Sigmoid colon (tissue), 7 donors: ENCODE data around the gene EPB41L4A. TPM values are rescaled to one million over a fixed set of nuclear protein-coding genes. Genes with fewer than 3 reads are reported as not detected.

Experiments
- DNase-seq: peaks from one replicate; pipeline ENCODE4 v3.0.0-alpha.2; 2019
- H3K27ac ChIP-seq, 4 donors: fragments of 200-600 bp; sonication (generic); one replicate each; pipeline ENCODE4 v1.5.1; 2016 to 2019; ENCODE audit warnings: mild to moderate bottlenecking in 1 of 4
- H3K27me3 ChIP-seq, 3 donors: fragments of 200-600 bp; sonication (generic); one replicate each; pipeline ENCODE4 v1.5.1; 2019; ENCODE audit warnings: mild to moderate bottlenecking in 1 of 3
- H3K36me3 ChIP-seq, 4 donors: fragments of 200-600 bp; sonication (generic); one replicate each; pipeline ENCODE4 v1.5.1; 2016 to 2019
- H3K4me1 ChIP-seq, 4 donors: fragments of 200-600 bp; sonication (generic); one replicate each; pipeline ENCODE4 v1.5.1; 2017 to 2019
- H3K4me3 ChIP-seq, 4 donors: fragments of 200-600 bp; sonication (generic); one replicate each; pipeline ENCODE4 v1.5.1; 2017 to 2019; ENCODE audit warnings: mild to moderate bottlenecking in 2 of 4, moderate library complexity in 1 of 4
- H3K9me3 ChIP-seq, 4 donors: fragments of 200-600 bp in 3 of 4; sonication (generic) in 3 of 4; one replicate each; pipeline versions ENCODE4 v1.5.1 to v1.6.1; 2013 to 2019
- EP300 ChIP-seq, 4 donors: sonication (generic); formaldehyde crosslinking; IDR thresholded peaks; one replicate each; pipeline ENCODE4 v1.6.1; 2017; ENCODE audit warnings: antibody characterized with exemption in 4 of 4
- POLR2A ChIP-seq, 2 donors: fragments of 450-650 bp; IDR thresholded peaks; one replicate each; pipeline ENCODE4 v1.6.1; 2016; ENCODE audit warnings: antibody characterized with exemption in 2 of 2, mild to moderate bottlenecking in 2 of 2, moderate library complexity in 2 of 2
- POLR2AphosphoS5 ChIP-seq, 4 donors: sonication (generic); formaldehyde crosslinking; IDR thresholded peaks; one replicate each; pipeline ENCODE4 v1.6.1; 2017; ENCODE audit warnings: antibody characterized with exemption in 4 of 4
- WGBS, 2 donors: extraction: QIAGEN DNeasy Blood & Tissue Kit; methylation state at CpG; one replicate each; pipeline ENCODE4 v1.1.7; 2013; 5-methylcytosine and 5-hydroxymethylcytosine counted together
- intact Hi-C: fragments of 100-400 bp; cut with DNase I; formaldehyde crosslinking; loops from one replicate; pipeline ENCODE4 v1.15.1; 2023
- polyA plus RNA-seq, 3 donors: library from polyadenylated mRNA; stranded (reverse); fragments of 200-250 nt; gene quantifications; one replicate each; pipeline ENCODE4 v1.2.3, GENCODE V29; 2013
- total RNA-seq, 4 donors: library from RNA; depleted of rRNA; stranded (reverse); fragments of >200 nt; gene quantifications; one replicate each; pipeline ENCODE4 v1.1.0, GENCODE V29; 2016
- TF ChIP-seq, protein P1 (sequence below), 4 experiments: fragments of 450-650 bp in 3 of 4; fragments of 200-600 bp in 1 of 4; IDR thresholded peaks; one replicate each; pipeline ENCODE4 v1.5.1; 2016 to 2019; ENCODE audit warnings: antibody characterized with exemption in 4 of 4, mild to moderate bottlenecking in 3 of 4, moderate library complexity in 2 of 4
- donor health status: healthy with polysubstance abuse.
- donor health status: Bipolar disorder and iron deficiency.
- donor health status: healthy.

The EPB41L4A gene
- total and polyA plus RNA-seq, 7 donors = 3.7 to 75.3 (median 4.8) TPM

DNA sequence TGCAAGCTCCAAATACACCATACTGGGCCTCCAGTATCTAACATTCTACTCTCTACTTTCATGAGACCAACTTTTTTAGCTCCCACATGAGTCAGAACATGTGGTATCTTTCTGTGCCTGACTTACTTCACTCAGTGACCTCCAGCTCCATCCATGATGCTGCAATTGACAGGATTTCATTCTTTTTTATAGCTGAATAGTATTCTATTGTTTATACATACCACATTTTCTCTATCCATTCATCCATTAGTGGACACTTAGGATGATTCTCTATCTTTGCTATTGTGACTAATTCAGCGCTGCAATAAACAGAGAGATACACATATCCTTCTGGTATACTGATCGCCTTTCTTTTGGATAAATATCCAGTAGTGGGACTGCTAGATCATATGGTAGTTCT lies 68.5 kb downstream of the EPB41L4A start:
- Histone ChIP-seq H3K9me3 (no peaks in the 10 kb centered on the region), H3K36me3 (no peaks in the 10 kb centered on the region), H3K4me1 (no peaks in the 10 kb centered on the region), H3K27ac (no peak overlapping the region), H3K27me3 (no peaks in the 10 kb centered on the region), H3K4me3 (no peak overlapping the region)
- DNase-seq = no peak
- WGBS, 2 donors = 94 to 97% methylated on average over 2 of the region's 2 CpGs
- intact Hi-C loops = no loop called here
- TF ChIP-seq POLR2AphosphoS5 (IDR thresholded peaks at IDR 0.05) = no peak
- TF ChIP-seq, protein P1, sequence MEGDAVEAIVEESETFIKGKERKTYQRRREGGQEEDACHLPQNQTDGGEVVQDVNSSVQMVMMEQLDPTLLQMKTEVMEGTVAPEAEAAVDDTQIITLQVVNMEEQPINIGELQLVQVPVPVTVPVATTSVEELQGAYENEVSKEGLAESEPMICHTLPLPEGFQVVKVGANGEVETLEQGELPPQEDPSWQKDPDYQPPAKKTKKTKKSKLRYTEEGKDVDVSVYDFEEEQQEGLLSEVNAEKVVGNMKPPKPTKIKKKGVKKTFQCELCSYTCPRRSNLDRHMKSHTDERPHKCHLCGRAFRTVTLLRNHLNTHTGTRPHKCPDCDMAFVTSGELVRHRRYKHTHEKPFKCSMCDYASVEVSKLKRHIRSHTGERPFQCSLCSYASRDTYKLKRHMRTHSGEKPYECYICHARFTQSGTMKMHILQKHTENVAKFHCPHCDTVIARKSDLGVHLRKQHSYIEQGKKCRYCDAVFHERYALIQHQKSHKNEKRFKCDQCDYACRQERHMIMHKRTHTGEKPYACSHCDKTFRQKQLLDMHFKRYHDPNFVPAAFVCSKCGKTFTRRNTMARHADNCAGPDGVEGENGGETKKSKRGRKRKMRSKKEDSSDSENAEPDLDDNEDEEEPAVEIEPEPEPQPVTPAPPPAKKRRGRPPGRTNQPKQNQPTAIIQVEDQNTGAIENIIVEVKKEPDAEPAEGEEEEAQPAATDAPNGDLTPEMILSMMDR (IDR thresholded peaks at IDR 0.05) = no peak
- no peak for TF ChIP-seq POLR2A (IDR thresholded peaks at IDR 0.05)
- no peak for TF ChIP-seq EP300 (IDR thresholded peaks at IDR 0.05)

DNA sequence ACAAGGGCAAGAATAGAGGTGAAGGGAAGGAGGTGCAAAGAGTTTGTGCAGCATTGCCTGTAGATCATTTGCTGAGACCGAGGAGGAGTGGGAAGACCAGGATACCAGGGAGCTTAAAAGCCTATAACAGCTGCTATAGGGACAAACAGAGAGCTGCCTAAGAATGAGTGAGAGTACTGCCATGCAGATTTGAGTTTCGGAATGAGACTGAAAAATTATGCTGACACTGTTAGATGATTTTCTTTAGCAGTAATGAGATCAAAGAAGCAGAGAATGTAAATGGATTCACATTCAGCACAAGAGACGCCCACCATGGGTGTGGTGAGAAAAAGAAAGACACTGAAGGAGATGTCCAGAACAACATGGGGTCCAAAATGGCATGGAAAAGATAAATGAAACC lies 69.7 kb downstream of the EPB41L4A start:
- no peak overlapping the region for H3K4me3 ChIP-seq
- no peaks in the 10 kb centered on the region for H3K36me3 ChIP-seq
- DNase-seq = no peak
- H3K27ac ChIP-seq = no peak overlapping the region
- no peaks in the 10 kb centered on the region for H3K27me3 ChIP-seq
- no peak for TF ChIP-seq EP300 (IDR thresholded peaks at IDR 0.05)
- TF ChIP-seq, protein P1 (IDR thresholded peaks at IDR 0.05) = no peak
- TF ChIP-seq POLR2A (IDR thresholded peaks at IDR 0.05) = no peak
- no peak for TF ChIP-seq POLR2AphosphoS5 (IDR thresholded peaks at IDR 0.05)
- intact Hi-C loops = no loop called here
- H3K9me3 ChIP-seq = no peaks in the 10 kb centered on the region
- WGBS, 2 donors = 83 to 87% methylated on average over 3 of the region's 3 CpGs
- H3K4me1 ChIP-seq = no peaks in the 10 kb centered on the region

DNA sequence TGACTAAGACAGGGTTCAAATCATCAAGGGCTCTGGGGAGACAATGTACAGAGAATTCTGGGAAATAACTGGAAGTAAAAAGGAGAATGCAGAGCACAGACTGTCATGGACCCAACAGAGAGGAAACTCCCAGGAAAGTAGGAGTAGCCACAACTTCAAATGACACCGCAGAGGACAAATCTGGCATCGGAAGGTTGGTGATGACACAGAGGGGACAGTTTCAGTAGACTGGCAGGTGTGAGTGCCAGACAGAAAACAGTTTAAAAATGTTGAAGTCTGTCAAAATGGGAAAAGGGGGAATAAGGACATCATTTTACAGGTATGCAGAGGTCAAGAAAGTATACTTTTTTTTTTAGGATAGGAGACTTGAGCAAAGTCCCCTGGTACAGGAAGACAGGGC lies 70.2 kb downstream of the EPB41L4A start:
- H3K4me1 ChIP-seq = no peaks in the 10 kb centered on the region
- H3K36me3 ChIP-seq = no peaks in the 10 kb centered on the region
- H3K4me3 ChIP-seq = no peak overlapping the region
- no peak for DNase-seq
- WGBS, 2 donors = 96 to 97% methylated on average over 2 of the region's 2 CpGs
- intact Hi-C loops = no loop called here
- H3K27ac ChIP-seq = no peak overlapping the region
- TF ChIP-seq POLR2AphosphoS5 (IDR thresholded peaks at IDR 0.05) (no peak), POLR2A (IDR thresholded peaks at IDR 0.05) (no peak), EP300 (IDR thresholded peaks at IDR 0.05) (no peak)
- TF ChIP-seq, protein P1 (IDR thresholded peaks at IDR 0.05) = no peak
- H3K27me3 ChIP-seq = no peaks in the 10 kb centered on the region
- H3K9me3 ChIP-seq = no peaks in the 10 kb centered on the region

DNA sequence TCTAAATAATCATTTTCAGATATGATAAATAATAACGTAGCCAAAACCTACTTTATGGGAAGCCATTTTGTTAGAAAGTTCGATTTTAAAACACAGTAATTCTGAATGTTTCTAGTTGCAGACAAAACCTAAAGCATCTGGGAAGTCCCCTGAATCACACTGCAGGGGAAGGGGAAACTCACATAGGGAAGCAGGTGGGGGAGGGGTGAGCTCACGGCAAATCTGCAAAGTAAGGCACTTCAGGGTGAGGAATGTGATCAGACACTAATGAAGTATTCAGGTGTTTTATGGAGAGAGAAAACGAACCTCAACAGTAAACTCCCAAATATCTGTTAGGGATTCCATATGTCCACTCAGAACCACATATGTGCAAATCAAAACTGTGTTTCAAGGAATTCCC lies 70.7 kb downstream of the EPB41L4A start:
- H3K4me3 ChIP-seq = no peak overlapping the region
- no peaks in the 10 kb centered on the region for H3K4me1 ChIP-seq
- H3K27ac ChIP-seq = no peak overlapping the region
- H3K9me3 ChIP-seq = no peaks in the 10 kb centered on the region
- H3K36me3 ChIP-seq = no peaks in the 10 kb centered on the region
- no peaks in the 10 kb centered on the region for H3K27me3 ChIP-seq
- intact Hi-C loops = no loop called here
- TF ChIP-seq POLR2A (IDR thresholded peaks at IDR 0.05) (no peak), EP300 (IDR thresholded peaks at IDR 0.05) (no peak)
- TF ChIP-seq, protein P1 (IDR thresholded peaks at IDR 0.05) = no peak
- WGBS, 2 donors = 61 to 82% methylated on average over 4 of the region's 4 CpGs
- no peak for DNase-seq

DNA sequence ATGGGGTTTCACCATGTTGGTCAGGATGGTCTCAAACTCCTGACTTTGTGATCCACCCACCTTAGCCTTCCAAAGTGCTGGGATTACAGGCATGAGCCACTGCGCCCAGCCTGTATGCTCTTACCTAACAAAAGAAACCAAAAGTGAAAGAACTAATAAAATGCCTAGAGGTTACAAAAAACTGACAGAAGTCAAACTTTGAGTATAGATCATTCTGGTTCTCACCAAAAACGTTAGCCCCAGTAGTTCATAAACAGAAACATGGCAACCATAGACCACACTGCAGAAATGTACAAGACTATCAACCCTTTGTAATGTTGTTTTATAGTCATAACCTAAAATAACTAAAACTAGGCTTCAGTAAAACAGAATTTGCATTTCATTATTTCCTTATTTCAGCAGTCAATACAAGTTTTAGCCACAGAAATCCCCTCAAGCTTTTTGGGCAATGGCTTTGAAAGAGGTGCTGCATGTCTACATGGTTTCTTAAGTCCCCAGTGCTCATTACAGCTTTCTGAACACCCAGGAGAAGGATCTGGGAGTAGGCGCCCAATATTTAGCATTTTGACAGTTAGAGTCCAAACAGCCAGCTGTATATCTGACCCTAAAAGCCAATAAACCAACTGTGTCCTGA lies 72.5 kb downstream of the EPB41L4A start:
- WGBS, 2 donors = 31 to 55% methylated on average over 3 of the region's 3 CpGs
- intact Hi-C loops = no loop called here
- no peak overlapping the region for H3K4me3 ChIP-seq
- TF ChIP-seq, protein P1 (IDR thresholded peaks at IDR 0.05) = no peak
- TF ChIP-seq POLR2A (IDR thresholded peaks at IDR 0.05) (no peak), POLR2AphosphoS5 (IDR thresholded peaks at IDR 0.05) (no peak), EP300 (IDR thresholded peaks at IDR 0.05) (no peak)
- H3K4me1 ChIP-seq = no peaks in the 10 kb centered on the region
- no peaks in the 10 kb centered on the region for H3K36me3 ChIP-seq
- no peaks in the 10 kb centered on the region for H3K9me3 ChIP-seq
- H3K27ac ChIP-seq = no peak overlapping the region
- no peak for DNase-seq
- H3K27me3 ChIP-seq = no peaks in the 10 kb centered on the region
